GM21367 (cell line): ENCODE results near the gene GALNT2.

Experiments used
- ATAC-seq: cut with Tn5 transposase; IDR thresholded peaks from one replicate; pipeline ENCODE4 v1.9.1; 2021; ENCODE audit not compliant: unreplicated experiment

GALNT2 gene

DNA sequence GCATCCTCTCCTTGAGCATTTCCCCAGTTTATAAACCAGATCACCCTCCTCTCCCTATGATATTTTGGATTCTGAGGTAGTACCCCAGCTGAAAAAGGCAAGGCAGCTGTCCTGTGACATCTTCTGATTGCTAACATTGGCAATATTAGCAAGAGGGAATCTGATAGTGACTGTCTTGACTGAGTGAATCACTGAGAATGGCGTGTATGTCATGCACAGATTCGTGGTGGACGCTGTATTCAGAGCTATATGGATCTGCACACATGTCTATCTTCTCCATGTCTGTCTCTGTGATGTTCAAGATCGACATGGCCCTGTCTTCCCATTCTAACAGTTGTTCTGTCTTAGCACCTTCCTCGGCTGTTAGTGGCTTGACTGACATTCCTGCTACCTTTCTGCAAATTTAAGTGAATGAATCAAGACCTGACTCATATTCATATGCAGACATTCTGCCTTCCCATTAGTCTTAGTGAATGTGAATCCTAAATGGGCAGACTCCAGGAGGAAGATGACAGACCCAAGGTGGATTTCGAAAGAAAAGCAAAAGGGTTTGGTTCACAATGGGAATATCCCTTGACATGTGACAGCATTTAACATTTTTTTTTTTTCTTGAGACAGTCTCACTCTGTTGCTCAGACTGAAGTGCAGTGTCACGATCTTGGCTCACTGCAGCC, 261.4 kb downstream of the GALNT2 start:
- ATAC-seq = no peak

GRCh38 chr1:230330157-230330556, 263.1 kb downstream of the GALNT2 start:
- no peak for ATAC-seq
